Epidermal melanocyte (primary cell): ENCODE results near the gene MYOF.
A peak's percentile ranks its signal among the peaks of the same experiment; 100 is the strongest.
"Not testable (repeated sequence)": the region's sequence is repeated elsewhere in the genome, so short reads cannot be mapped to it uniquely, and the experiment has no call there.

ENCODE experiments used
- DNase-seq: peaks from one replicate; pipeline ENCODE4 v3.0.0; 2011; ENCODE audit warnings: low spot score; ENCODE audit not compliant: insufficient read length

The MYOF gene

DNA sequence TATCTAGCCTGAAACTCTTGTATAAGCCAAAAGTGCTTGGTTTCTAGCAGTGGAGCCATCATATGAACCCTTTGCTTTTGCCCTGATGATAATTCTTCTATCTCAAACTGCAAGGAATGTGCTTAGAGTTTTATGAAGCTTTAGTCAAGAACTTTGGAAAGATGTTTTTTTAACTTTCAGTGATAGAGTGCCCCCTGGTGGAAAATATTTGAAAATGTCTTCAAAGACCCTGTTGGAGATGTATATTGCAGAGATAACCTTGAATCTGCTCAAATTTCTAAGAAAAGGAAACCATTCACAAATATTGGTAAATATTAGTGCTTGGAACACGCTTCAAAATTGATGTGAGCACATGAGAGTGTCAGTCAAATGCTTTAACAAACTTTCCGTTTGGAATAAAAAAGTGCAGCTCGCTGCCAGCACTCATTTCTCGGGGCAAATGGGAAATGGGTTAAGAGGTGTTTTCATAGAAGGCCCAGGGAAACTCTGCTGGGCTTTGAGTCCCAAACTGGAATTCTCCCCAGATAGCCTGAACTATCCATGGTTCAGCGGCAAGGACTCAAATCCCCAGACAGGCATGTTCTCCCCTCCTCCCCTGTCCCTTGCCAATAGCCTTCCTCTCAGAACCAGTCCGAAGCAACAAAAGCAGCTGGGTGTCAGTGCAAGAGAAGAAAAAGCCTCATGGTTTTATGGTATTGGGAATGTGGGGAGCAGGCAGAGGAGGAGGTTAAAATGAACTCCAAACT is 129.3 kb downstream of the MYOF start:
- DNase-seq: peak; percentile 77

DNA sequence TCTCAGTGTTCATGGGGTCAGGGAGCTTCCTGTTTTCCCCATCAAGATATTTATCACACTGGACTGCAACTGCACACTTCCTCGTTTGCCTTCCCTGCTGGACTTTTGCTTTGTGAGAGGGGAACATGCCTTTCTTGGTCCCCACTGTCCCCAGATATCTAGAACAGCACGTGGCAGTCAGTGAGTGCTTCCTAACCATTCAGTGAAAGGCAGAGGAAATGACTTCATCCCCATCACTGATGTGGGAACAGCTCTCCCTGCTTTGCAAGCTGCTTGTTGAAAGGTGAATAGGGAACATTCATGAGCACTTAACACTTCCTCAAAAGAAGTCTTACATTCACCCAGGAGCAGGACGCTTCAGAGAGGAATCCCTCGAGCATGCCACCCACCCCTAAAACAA is 135.4 kb downstream of the MYOF start:
- no peak for DNase-seq

DNA sequence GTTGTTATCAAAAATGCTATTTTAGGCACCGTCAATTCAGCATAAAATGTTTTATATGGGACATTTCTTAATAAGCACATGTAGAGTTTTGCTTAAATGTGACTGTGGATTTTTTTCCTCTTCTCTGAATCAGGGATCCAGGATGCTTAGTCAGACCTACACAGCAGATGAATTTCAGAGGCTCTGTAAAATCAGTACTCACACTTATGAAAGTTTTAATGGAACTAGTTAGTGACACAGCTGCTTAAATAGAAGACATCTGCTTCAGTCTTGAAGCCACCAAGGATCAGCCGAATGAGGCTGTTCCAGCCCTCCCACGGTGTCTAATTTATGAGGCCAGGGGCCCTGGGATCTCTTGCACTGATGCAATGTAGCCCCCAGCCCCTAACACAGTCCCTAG is 136.0 kb downstream of the MYOF start:
- peak; percentile 33 for DNase-seq

DNA sequence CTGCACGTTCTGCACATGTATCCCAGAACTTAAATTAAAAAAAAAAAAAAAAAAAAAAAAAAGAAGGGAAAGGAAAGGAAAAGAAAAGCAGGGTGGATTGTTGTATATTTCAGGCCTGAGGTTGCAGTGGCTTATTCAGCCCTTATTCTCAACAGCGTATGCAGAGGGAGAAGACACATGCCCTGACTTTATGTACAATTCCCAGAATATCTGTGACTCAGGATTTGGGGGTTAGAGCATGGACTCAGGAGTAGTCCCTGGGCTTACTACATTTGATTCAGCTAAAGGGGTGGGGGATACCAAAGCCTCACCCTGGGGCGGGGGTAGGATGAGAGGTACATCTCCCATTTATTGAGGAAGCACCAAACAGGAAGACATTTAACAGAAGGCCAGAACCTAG is 137.4 kb downstream of the MYOF start:
- DNase-seq: no peak

DNA sequence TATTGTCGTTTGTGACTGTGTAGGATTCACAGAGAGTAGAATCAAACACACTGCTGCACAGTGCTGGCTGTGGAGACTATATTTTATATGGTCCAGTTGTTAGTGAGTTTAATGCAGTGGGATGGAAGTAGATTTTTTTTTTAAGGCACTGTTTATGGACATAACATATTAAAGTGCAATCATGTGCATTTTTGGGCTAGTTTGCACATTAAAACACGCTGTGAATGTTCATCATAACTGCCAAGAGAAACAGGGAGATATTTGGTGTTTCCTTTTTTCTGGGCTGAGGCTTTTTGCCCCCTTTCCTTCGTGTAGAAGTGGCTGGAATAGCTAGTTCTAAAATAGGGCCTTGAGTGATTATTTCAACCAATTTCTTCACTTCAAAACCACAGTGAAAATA is 139.2 kb downstream of the MYOF start:
- DNase-seq: no peak

DNA sequence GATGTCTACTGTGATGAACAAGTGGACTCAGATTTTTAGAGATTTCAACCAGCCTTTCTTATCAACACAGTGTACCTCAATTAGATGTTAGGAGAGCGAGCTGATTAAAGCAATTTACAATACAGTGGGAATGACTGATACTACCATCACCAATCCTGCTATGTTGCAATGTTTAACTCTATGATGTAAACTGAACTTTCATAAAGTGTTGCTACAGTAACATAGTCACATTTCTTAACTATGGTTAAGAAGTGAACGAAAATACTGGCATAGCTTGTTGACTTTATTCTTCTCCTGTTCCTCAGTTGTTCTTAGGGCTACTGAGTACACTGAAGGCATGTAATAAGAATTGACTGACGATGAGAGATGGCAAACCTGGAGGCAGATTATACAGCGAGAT is 139.8 kb downstream of the MYOF start:
- no peak for DNase-seq

DNA sequence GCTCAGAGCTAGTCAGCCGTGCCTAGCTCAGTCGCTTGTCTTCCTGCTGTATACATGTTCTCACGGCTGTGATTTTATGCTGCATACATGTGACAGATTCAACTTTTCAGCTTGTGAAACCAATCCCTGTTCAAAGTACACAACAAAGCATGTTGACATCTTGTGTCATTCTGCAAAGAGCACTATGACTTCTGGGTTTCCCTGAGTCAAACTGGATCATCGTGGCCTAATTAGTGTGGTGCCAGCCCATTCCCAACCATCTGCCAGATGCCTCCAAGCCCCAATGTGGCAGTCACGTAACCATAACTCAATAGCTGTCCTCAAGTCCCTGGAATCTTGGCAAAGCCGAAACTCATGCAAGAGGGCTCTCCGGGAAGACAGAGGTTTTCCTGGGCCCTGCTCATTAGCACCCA is 144.8 kb downstream of the MYOF start:
- DNase-seq: peak; percentile 53

DNA sequence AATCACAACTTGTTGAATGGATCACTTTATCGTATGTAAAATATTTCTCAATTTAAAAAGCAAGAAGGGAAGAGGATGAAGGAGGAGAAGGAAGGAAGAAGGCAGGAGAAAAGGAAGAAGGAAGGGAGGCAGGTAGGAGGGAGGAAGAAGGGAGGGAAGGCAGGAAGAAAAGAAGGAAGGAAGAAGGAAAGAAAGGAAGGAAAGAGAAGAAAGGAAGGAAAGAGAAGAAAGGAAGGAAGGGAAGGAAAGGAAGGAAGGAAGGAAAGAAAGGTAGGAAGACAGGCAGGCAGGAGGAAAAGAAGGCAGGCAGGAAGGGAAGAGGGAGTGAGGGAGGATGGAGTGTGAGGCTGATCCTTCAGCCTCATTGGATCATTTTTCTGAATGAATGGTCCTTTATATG is 145.5 kb downstream of the MYOF start:
- no peak for DNase-seq

DNA sequence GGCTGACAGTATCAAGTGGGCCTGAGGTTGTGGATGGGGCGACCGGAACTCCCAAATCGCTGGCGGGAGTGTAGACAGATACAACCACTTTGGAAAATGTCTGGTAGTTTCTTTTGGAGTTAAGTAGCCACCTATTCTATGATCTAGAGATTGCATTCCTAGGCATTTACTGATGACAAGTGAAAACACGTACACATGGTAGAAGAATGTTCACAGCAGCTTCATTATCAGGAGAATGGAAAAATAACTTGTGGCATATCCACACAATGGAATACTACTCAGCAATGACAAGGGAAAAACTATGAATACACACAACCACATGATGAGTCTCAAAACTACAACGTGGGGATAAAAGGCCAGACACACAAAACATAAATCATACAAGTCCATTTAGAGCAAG is 146.0 kb downstream of the MYOF start:
- DNase-seq: no peak

DNA sequence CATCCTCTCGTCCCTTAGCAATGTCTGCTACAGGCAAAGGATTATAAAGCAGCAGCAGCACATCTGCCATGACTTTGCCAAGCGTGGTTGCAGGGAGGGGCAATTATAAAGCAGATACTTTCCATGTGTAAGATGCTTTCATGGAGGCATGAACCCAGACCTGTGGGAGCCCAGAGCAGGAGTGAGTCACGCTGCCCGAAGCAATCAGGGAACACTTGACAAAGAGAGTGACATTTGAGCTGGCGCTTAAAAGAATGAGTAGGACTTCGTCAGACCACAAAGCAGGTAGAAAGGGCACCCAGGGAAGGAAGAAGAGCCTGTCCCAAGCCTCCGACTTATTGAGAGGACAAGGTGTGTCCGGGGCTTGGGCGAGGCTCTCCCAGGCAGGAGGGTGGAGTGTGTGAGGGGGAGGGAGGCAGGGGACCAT is 147.2 kb downstream of the MYOF start:
- no peak for DNase-seq

DNA sequence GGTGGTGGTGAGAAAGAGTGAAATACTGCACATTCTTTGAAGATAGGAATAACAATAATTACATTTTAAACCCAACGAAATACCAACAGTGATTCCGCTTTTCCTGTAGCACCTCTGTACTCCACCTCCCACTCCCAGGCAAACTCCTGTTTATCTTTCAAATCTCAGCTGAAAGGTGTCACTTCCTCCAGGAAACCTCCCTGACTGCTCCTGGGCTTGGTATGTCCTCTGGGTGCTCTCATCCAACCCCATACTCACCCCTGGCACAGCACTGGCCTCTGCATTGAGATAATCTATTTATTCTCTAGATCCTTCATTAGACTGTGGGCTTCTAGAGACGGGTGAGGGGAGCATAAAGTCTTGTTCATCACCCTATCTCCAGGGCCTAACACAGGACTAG is 148.0 kb downstream of the MYOF start:
- no peak for DNase-seq

DNA sequence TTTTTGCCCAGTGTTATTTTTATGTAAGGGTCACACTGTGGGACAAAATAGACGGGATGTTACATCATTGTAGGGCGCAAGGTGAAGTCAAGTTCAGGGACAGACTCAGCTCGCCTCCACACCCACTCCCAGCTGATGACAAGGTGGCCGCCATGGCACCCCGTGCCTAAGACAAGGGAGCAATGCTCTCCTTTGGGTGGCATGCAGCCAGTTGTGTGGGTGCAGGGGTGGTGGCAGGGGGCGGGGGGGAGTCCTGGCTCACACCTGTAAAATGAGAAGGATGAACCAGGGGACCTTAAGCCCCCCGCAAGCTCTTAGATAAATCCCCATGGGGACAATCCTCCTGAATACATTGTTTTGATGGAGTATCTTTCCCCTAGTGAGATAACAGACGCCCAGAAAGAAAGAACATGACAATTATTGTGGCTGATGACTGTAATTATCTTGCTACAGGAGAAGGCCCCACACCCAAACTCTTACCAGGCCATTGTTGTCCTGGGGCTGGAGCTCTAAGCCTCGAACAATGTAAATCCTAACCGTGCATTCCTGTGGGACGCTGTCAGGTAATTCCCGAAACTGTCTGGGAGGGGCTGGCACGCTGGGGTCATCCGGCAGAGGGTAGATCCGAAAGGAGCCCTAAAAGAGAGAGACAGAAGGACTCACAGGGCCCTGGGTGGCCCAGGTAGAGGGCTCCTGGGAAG is 148.7 kb downstream of the MYOF start:
- no peak for DNase-seq

DNA sequence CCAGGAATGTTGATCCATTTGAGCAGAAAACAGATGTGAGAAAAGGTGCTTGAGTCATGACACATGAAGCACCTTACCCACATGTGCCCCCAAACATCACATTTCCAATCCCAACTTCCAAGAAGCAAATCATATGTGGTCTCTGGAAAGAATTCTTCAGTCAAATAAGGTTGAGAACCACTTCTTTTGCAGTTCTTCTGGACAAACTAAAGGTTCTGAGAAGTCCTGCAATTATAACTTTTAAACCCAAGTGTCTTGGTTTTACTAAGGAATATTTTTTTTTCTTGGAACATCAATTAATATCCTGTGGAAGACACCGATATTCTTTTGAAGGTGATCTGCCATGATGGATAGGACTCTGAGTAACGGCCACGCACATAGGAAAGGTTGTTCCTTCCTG is 151.3 kb downstream of the MYOF start:
- DNase-seq: no peak

DNA sequence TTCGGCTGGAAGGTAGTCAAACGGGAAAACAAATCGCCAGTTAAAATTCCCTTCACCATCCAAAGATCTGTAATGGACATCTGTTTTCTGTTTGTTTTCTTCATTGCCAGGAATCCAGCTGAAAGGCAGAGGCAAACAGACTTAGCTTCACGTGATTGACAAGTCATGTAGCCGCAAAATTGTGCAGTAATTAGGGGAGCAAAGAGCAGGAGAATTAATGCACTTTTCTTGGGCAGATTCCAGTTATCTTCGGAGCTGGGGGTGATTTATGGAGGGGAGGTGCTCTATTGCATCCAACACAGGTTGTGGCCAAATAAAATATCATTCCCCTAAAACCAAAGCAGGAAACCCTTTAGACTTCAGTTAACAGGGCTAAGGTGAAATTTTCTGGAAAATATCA is 162.2 kb downstream of the MYOF start:
- no peak for DNase-seq

DNA sequence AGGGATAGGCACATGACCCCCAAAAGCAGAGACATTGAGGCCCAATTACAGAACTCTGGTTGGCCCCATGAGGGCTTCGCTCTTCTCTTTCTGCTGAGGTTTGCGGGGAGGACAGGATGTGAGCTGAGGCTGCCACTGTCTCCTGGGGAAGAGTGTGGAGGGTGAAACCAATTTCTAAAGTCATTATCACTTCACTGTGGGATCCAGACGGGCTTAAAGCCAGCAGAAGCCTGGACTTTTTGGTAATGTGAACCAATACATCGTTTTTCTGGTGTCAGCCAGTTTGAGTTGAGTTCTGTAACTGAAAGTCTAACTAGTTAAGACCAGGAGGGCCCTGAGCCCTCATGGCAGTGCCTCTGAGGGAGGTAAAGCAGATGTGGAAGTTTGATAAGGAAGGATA is 163.0 kb downstream of the MYOF start:
- DNase-seq: no peak

DNA sequence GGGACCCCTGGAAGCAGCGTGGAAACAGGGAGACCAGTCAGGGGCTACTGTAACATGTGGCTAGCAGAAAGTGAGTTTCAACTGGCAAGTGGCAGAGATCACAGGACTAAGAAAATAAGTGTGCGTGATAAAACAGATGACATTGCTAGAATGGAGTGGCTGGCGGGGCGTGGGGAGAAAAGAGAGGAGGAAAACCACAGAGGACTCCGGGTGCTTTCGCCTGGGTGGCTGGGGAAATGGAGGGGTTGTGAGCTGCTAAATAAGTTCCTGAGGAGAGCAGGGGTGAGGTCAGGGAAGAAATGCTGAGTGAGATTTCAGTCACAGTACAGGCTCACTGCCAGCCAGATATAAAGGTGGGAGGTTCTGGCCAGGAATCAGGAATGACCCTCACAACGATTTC is 166.9 kb downstream of the MYOF start:
- no peak for DNase-seq

DNA sequence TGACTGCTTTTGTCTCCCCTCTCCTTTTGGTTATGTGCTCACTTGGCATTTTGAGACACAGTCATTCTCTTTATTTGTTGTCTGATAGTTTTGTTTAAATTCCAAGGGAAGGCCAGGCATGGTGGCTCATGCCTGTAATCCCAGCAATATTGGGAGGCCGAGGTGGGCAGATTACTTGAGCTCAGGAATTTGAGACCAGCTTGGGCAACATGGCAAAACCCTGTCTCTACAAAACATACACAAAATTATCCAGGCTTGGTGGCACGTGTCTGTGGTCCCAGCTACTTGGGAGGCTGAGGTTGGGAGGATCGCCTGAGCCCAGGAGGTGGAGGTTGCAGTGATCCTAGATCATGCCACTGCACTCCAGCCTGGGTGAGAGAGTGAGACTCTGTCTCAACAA is 167.5 kb downstream of the MYOF start:
- DNase-seq: not testable (repeated sequence)

DNA sequence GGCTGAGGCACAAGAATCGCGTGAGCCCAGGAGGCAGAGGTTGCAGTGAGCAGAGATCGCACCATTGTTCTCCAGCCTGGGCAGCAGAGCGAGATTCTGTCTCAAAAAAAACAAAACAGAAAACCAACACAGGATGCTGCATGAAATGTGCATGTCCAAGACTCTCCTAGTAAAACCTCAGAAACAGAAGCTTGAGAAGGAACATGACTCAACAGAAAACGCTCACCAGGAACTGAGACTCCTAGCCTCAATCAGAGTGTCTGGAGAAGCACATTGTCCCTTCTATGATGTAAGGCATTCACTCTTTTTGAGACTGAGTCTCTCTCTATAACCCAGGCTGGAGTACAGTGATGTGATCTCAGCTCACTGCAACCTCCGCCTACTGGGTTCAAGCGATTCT is 168.3 kb downstream of the MYOF start:
- no peak for DNase-seq

DNA sequence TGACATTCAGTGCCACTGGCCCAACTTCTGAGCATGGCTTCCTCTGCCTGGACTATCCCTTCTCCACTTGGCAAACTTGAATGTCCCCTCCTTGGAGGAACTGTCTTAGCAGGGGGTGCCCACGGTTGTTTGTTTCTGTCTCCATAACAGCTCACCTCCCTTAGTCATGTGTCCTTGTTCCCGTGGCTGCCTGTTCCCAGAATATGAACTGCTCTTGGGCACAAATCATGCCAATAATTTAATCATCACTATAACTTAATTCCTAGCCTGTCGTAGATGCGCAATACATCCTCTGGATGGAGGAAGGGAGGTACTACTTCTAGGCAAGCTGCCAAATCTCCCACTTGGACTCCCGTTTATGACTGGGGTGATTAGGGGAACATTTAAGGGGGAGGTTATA is 173.1 kb downstream of the MYOF start:
- no peak for DNase-seq

DNA sequence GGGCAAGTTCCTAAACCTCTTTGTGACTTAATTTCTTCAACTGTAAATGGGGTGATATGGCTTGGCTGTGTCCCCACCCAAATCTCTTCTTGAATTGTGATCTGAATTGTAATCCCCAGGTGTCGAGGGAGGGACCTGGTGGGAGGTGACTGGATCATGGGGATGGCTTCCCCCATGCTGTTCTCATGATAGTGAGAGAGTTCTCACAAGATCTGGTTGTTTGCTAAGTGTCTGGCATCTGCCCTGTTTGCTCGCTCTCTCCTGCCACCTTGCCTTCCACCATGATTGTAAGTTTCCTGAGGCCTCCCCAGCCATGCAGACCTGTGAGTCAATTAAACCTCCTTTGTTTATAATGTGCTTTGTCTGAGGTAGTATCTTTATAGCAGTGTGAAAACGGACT is 177.0 kb downstream of the MYOF start:
- no peak for DNase-seq

DNA sequence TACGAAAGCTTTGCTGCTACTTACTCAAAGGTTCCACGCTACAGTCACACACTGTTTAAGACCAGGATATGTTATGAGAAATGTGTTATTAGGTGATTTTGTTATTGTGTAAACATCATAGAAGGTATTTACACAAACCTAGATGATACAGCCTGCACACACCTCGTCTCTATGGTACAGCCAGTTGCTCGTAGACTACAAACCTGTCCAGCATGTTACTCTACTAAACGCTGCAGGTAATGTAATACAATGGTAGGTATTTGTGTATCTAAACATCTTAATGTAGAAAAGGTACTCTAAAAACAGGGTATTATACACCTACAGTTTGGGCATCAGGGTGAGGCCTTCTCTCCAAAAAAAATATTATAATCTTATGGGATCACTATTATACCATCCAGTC is 181.2 kb downstream of the MYOF start:
- no peak for DNase-seq

DNA sequence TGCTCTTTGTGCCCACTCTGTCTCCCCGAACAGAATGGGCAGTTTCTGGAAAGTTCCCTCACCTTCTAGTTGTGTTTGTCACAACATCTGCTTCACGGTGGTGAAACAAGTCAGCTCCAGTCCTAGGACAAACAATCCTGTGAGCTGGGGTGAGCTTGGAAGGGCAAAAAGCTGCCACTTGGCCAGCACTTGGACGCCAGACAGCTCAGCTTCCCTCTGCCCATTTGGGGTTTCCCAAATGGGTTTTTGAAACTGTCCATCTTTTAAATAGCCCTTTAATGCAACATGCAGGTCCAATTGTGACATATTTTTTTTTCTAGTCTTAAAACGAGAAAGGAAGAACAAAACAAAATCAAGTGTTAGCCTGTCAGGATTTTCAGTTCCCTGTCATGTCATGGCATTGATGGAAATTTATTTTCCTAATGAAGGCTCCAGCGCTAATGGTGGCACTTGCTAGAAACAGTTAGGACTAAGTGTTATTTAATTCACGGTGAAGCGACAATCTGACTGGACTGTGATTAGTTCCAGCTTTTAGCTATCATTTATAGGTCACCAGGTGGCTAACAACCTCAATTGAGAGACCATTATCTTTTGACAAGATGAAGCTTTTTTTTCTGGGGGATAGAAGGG is 181.7 kb downstream of the MYOF start:
- no peak for DNase-seq
